IPS-15b (cell line): Measurements from ENCODE around the gene PLEKHF1.
"Not testable (repeated sequence)": the region's sequence is repeated elsewhere in the genome, so short reads cannot be mapped to it uniquely, and the experiment has no call there.

Experiments used
- H3K27me3 ChIP-seq: one replicate; pipeline ENCODE4 v1.6.1; 2013; ENCODE audit warnings: low read length; ENCODE audit not compliant: control insufficient read depth, insufficient read depth
- H3K36me3 ChIP-seq: one replicate; pipeline ENCODE4 v1.6.1; 2013; ENCODE audit warnings: low read length; ENCODE audit not compliant: control insufficient read depth, insufficient read depth
- H3K4me1 ChIP-seq: one replicate; pipeline ENCODE4 v1.6.1; 2013; ENCODE audit warnings: mild to moderate bottlenecking, low read length; ENCODE audit not compliant: control insufficient read depth, insufficient read depth
- H3K4me3 ChIP-seq: one replicate; pipeline ENCODE4 v1.5.1; 2013; ENCODE audit warnings: low read depth, low read length
- H3K9ac ChIP-seq: one replicate; pipeline ENCODE4 v1.6.1; 2013; ENCODE audit warnings: low read depth, mild to moderate bottlenecking, low read length
- H3K9me3 ChIP-seq: one replicate; pipeline ENCODE4 v1.6.1; 2013; ENCODE audit warnings: mild to moderate bottlenecking, low read length; ENCODE audit not compliant: control insufficient read depth, insufficient read depth

PLEKHF1 gene

GRCh38 chr19:29668746-29669609 is 3.7 kb downstream of the PLEKHF1 start:
- Histone ChIP-seq H3K9me3 (no peaks in the 10 kb centered on the region), H3K9ac (no peak overlapping the region), H3K36me3 (peaks cover 4% of the 10 kb centered on the region), H3K4me3 (no peak overlapping the region), H3K27me3 (peaks cover 2% of the 10 kb centered on the region), H3K4me1 (peaks cover 9% of the 10 kb centered on the region)

GRCh38 chr19:29670255-29670654 is 5.0 kb downstream of the PLEKHF1 start:
- H3K27me3 ChIP-seq = no peaks in the 10 kb centered on the region
- peaks cover 17% of the 10 kb centered on the region for H3K36me3 ChIP-seq
- no peak overlapping the region for H3K9ac ChIP-seq
- H3K9me3 ChIP-seq = no peaks in the 10 kb centered on the region
- no peak overlapping the region for H3K4me3 ChIP-seq
- H3K4me1 ChIP-seq = peaks cover 9% of the 10 kb centered on the region

- not testable (repeated sequence) for H3K9me3 ChIP-seq, H3K4me1 ChIP-seq, H3K9ac ChIP-seq, H3K27me3 ChIP-seq, H3K4me3 ChIP-seq
- H3K36me3 ChIP-seq = peaks cover 20% of the 10 kb centered on the region
Observed at GRCh38 chr19:29671026-29671392, 5.7 kb downstream of the PLEKHF1 start.

GRCh38 chr19:29671393-29672160 is 6.3 kb downstream of the PLEKHF1 start:
- peaks cover 6% of the 10 kb centered on the region for H3K4me1 ChIP-seq
- H3K27me3 ChIP-seq = no peaks in the 10 kb centered on the region
- H3K4me3 ChIP-seq = no peak overlapping the region
- H3K36me3 ChIP-seq = peaks cover 20% of the 10 kb centered on the region
- no peaks in the 10 kb centered on the region for H3K9me3 ChIP-seq
- no peak overlapping the region for H3K9ac ChIP-seq

- H3K9me3 ChIP-seq = no peaks in the 10 kb centered on the region
- H3K27me3 ChIP-seq = no peaks in the 10 kb centered on the region
- H3K36me3 ChIP-seq = peaks cover 20% of the 10 kb centered on the region
- no peaks in the 10 kb centered on the region for H3K4me1 ChIP-seq
- no peak overlapping the region for H3K9ac ChIP-seq
- H3K4me3 ChIP-seq = no peak overlapping the region
Observed at GRCh38 chr19:29672319-29672932, 7.2 kb downstream of the PLEKHF1 start.

- no peaks in the 10 kb centered on the region for H3K4me1 ChIP-seq
- H3K36me3 ChIP-seq = peaks cover 20% of the 10 kb centered on the region
- H3K9me3 ChIP-seq = no peaks in the 10 kb centered on the region
- H3K4me3 ChIP-seq = no peak overlapping the region
- H3K27me3 ChIP-seq = no peaks in the 10 kb centered on the region
- no peak overlapping the region for H3K9ac ChIP-seq
Observed at GRCh38 chr19:29672933-29673336, 7.7 kb downstream of the PLEKHF1 start.

- Histone ChIP-seq H3K4me3 (no peak overlapping the region), H3K9ac (no peak overlapping the region), H3K36me3 (peaks cover 20% of the 10 kb centered on the region), H3K27me3 (no peaks in the 10 kb centered on the region), H3K4me1 (no peaks in the 10 kb centered on the region), H3K9me3 (no peaks in the 10 kb centered on the region)
Observed at GRCh38 chr19:29673451-29674371, 8.4 kb downstream of the PLEKHF1 start.

- Histone ChIP-seq H3K27me3 (no peaks in the 10 kb centered on the region), H3K36me3 (peaks cover 20% of the 10 kb centered on the region), H3K4me3 (no peak overlapping the region), H3K4me1 (no peaks in the 10 kb centered on the region), H3K9ac (no peak overlapping the region), H3K9me3 (no peaks in the 10 kb centered on the region)
Observed at GRCh38 chr19:29674374-29675119, 9.3 kb downstream of the PLEKHF1 start.

- no peak overlapping the region for H3K9ac ChIP-seq
- no peaks in the 10 kb centered on the region for H3K9me3 ChIP-seq
- H3K4me3 ChIP-seq = no peak overlapping the region
- peaks cover 20% of the 10 kb centered on the region for H3K36me3 ChIP-seq
- no peaks in the 10 kb centered on the region for H3K4me1 ChIP-seq
- no peaks in the 10 kb centered on the region for H3K27me3 ChIP-seq
Observed at GRCh38 chr19:29675120-29675649, 9.9 kb downstream of the PLEKHF1 start.

- H3K27me3 ChIP-seq = no peaks in the 10 kb centered on the region
- H3K4me1 ChIP-seq = no peaks in the 10 kb centered on the region
- H3K9ac ChIP-seq = no peak overlapping the region
- no peaks in the 10 kb centered on the region for H3K9me3 ChIP-seq
- no peak overlapping the region for H3K4me3 ChIP-seq
- peaks cover 20% of the 10 kb centered on the region for H3K36me3 ChIP-seq
Observed at GRCh38 chr19:29675650-29676186, 10.5 kb downstream of the PLEKHF1 start.
